Testis (tissue), 2 donors: ENCODE data around the gene BAIAP2.

Experiments
- POLR2A ChIP-seq: fragments of 450-650 bp; IDR thresholded peaks from one replicate; pipeline ENCODE4 v1.6.1; 2017; ENCODE audit warnings: antibody characterized with exemption, mild to moderate bottlenecking, moderate library complexity
- TF ChIP-seq, protein P1 (sequence below), 3 experiments: fragments of 450-650 bp in 2 of 3; fragments of 200-600 bp in 1 of 3; sonication (generic) in 1 of 3; IDR thresholded peaks; one replicate each; pipeline ENCODE4 v1.5.1; 2016 to 2019; ENCODE audit warnings: antibody characterized with exemption in 3 of 3, mild to moderate bottlenecking in 2 of 3, moderate library complexity in 1 of 3

DNA sequence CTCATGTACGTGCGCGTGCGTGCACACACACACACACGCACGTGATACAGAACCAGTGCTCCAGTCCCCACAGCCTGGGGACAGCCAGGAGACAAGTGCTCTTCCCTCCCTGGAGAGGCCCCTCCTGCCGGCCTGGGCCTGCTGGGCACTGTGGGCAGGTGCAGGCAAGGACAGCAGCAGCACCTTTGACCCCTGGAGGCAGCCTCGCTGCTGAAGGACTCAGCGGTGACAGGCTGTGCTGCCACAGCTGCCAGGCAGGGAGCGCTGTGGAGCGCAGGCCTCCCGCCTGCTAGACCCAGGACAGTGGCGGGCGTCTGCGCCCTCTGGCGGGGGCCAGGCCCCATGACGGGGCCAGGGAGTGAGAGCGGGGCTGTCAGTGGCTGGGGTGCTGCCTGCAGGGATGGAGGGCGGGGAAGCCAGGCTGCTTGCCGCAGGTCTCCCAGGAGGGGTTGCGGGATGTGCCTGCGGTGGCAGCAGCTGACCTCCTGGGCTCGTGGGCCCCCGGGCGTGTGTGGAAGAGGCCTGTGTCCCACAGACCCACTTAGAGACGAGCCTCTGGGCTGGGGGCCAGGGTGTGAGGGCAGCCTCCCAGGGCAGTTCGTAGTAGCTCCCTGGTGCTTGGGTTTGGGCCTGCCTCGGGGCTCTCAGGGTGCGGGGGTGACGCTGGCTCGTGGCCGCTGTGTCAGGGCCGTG is 66.8 kb downstream of the BAIAP2 start:
- TF ChIP-seq, protein P1, sequence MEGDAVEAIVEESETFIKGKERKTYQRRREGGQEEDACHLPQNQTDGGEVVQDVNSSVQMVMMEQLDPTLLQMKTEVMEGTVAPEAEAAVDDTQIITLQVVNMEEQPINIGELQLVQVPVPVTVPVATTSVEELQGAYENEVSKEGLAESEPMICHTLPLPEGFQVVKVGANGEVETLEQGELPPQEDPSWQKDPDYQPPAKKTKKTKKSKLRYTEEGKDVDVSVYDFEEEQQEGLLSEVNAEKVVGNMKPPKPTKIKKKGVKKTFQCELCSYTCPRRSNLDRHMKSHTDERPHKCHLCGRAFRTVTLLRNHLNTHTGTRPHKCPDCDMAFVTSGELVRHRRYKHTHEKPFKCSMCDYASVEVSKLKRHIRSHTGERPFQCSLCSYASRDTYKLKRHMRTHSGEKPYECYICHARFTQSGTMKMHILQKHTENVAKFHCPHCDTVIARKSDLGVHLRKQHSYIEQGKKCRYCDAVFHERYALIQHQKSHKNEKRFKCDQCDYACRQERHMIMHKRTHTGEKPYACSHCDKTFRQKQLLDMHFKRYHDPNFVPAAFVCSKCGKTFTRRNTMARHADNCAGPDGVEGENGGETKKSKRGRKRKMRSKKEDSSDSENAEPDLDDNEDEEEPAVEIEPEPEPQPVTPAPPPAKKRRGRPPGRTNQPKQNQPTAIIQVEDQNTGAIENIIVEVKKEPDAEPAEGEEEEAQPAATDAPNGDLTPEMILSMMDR (IDR thresholded peaks at IDR 0.05) = peak; percentile 94 to 99 (median 98)
- TF ChIP-seq POLR2A = no peak
